Stimulated activated CD4-positive, alpha-beta T cell treated with anti-CD3 and anti-CD28 coated beads, TNF-alpha, amount 100 ng/mL, for 4 hours (primary cell): ENCODE results near the gene FRZB.
"Not testable (repeated sequence)": the region's sequence is repeated elsewhere in the genome, so short reads cannot be mapped to it uniquely, and the experiment has no call there.

Experiments used
- DNase-seq, 3 experiments: peaks; one replicate each; pipeline ENCODE4 v3.0.0-alpha.2; 2020; ENCODE audit warnings: low read depth in 3 of 3

Gene FRZB

GRCh38 chr2:182866461-182867406 lies at the start of gene FRZB:
TSS of gene FRZB (minus strand) at chr2:182866637. CDS start at chr2:182866552, 85 bp downstream.
- no peak for DNase-seq

DNA sequence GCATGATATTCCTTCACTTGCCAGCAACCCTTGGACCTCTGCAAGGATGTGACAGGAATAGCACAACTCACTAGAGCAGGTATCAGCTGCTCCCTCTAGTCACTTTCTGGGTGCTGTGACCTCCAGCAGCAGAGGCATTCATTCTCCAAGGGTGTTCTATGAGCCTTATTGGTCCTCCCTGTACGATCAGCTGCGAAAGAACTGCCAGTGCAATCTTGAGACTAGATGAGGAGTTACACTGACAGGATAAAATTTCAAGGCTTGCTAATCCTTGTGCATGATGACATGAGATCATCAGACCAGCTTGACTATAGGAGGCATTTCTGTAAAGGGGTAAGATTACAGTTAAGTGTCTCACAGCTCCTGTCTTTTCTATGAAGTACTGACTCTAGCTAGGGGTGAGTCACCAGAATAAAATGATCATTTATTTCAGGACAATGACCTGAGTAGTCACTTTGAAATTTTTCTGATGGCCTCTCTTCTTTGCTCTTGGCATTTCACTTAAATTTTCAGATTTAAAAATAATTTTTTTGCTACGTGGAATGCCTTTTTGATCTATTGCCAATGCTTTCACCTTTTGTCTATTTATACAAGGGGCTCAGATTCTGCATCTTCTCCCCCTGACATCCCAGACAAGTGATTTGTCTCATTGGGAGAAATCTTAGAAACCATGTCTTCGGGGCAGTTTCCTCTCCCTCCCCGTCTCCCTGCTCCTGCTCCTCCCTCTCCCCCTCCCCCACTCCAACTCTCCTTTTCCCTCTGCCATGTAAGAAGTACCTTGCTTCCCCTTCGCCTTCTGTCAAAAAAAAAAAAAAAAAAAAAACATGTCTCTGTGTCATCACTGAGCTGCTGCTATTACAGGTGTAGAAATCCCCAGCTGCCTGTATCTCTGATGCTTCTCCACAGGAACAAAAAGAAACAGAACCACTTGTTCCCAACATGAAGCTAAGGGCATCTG lies 49.2 kb upstream of the FRZB start:
- no peak for DNase-seq

GRCh38 chr2:182914852-182915251 lies 48.4 kb upstream of the FRZB start:
- DNase-seq: no peak

DNA sequence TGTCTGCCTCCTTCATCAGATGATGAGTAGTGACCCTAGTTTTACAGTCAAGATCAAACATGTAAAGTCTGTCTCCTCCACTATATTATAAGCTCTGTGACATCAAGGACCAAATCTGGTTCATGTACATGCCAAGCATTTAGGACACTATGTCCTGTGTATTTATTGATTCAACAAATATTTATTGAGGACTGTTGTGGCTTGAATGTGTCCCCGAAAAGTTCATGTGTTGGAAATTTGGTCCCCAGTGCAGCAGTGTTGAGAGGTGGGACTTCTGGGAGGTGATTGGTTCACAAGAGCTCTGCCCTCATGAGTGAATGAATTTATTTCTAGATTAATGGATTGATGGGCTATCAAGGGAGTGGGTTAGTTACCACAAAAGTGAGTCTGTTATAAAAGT lies 46.6 kb upstream of the FRZB start:
- no peak for DNase-seq

GRCh38 chr2:182912518-182912915 lies 46.1 kb upstream of the FRZB start:
- no peak for DNase-seq

GRCh38 chr2:182911813-182912517 lies 45.5 kb upstream of the FRZB start:
- DNase-seq: no peak

GRCh38 chr2:182910965-182911364 lies 44.5 kb upstream of the FRZB start:
- DNase-seq: no peak

DNA sequence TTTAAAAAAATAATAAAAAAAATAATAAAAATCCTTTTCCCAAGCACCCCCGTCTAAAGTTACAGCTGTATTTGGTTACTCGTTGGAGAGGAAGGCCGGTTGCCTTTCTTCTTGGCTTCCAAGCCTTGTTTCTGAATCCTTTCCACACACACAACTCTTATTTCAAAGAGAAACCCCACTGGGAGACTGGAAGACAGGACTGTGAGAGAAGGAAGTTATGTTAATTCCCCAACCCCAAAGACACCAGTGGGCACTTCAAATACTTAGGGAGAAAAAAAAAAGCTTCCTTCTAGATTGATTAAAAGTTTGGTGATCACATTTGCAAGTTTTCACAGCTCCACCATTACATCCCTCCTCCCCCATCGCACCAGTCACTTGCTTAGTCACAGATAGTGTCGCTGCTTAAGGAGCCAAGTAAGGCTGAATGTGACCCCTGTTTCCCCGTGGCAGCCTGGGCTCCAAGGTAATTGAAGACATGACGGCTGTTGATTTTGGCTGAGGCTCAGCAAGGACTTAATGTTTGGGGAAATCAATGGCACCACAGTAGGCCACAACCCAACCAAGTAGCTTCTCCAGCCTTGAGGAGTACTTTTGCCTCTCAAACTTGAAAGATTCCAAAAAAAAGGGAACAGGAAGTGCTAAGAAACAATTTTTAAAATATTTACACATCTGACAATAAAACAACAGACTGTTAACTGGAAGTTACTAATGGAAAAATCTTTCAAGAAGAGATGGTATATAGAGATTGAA lies 40.8 kb upstream of the FRZB start:
- DNase-seq: no peak

- DNase-seq: no peak
Observed at GRCh38 chr2:182906454-182906853, 40.0 kb upstream of the FRZB start.

- no peak for DNase-seq
Observed at GRCh38 chr2:182904844-182905243, 38.4 kb upstream of the FRZB start.

DNA sequence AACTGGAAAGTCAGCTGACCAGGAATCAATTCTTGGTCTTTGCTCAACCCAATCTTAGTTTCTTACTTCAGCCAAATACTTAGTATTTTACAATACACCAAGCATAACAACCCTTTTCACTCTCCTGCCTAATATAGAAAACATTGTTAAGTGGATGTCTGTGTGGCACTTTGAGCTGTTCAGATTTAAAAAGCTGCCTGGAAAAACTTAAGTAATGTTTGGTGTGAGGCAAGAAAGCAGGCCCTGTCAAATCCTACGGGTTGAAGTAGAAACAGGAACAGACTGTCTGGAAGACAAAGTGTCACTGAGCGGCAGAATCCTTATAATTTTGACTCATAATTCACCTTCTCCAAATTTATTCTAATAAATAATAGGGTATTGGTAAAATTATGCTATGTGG lies 37.1 kb upstream of the FRZB start:
- DNase-seq: no peak

DNA sequence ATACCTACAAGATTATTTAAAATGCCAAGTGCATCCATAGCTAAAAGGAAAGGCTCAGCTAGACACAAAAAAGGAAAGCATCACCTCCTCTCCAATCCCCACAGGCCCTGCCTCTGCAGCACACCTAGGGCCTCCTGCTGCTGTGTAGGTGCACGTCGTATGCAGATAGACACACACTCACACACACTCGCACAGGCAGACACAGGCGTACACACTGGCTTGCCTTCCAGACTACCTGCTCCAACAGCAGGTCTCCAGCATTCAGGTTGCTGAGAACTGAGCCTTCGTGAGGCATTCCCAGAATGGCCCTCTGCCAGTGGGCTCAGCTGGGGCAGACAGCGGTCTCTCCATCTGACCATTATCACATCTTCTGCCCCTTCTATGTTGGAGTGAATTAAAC lies 35.3 kb upstream of the FRZB start:
- no peak for DNase-seq

GRCh38 chr2:182898718-182899117 lies 32.3 kb upstream of the FRZB start:
- DNase-seq: no peak

GRCh38 chr2:182897137-182897536 lies 30.7 kb upstream of the FRZB start:
- DNase-seq: no peak

DNA sequence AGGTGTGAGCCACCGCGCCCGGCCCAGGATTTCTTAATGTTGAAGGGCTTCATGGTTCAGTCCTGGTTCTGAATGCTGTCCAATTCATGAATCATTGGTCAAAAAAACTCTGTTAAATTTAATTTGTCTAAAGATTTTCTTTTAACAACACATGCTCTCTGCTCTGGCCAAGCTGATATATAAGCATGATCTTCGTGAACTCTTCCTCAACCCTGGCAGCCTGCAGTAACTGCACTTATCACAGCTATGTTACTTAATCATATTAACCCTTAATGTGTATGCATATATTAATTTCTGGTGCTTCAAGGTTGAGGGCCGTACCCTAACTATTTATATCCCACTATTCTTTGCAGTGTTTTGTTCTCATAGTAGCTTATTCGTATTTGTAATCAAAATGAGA lies 29.4 kb upstream of the FRZB start:
- no peak for DNase-seq

DNA sequence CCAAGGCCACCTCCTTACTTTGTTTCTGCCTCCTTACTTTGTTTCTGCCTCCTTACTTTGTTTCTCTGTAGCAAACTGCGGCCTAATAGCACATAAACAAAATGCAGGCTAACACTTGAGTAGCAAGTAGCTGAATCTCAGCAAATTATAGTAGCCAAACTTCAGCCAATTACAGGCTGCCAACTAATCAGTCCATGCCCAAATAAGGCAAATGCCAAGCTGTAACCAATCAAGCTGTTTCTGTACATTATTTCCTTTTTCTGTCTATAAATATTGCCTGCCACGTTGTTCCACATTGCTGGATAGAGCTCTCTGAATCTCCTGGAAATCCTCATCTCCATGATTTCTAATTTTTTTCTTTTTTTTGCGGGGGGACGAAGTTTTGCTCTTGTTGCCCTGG lies 28.7 kb upstream of the FRZB start:
- no peak for DNase-seq

DNA sequence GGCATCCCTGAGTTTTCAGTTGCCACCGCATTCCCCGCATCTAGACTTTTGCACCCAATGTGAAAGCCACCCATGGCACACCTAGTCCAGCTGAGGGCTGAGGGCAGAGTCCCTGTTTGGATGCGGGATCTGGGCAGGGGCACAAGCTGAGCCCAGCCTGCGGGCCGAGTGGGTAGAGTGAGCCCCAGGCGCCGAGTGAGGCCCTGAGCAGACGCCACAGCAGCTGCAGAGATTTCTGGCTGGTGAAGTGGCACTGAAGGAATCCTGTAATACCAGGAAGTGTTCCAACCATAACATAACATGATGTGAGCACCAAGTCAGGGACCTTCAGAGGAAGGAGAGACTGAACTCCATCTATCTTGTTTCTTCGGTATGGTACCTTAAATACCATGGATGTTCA lies 27.7 kb upstream of the FRZB start:
- DNase-seq: no peak

DNA sequence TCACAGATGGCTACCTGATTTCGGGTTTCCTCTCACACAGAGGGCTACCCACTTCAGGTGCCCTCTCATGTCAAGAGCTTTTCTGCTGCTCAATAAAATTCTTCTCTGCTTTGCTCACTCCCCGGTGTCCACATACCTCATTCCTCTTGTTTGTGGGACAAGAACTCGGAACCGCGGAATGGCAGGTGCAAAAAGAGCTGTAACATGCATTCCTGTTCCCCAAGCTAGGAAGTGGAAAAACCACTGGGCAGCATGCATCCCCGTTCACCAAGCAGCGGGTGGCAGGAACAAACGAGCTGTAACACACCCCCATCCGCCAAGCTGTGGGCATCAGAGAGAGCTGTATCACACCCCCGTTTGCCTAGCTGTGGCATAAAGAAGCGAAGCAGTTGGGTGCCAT lies 27.2 kb upstream of the FRZB start:
- no peak for DNase-seq

DNA sequence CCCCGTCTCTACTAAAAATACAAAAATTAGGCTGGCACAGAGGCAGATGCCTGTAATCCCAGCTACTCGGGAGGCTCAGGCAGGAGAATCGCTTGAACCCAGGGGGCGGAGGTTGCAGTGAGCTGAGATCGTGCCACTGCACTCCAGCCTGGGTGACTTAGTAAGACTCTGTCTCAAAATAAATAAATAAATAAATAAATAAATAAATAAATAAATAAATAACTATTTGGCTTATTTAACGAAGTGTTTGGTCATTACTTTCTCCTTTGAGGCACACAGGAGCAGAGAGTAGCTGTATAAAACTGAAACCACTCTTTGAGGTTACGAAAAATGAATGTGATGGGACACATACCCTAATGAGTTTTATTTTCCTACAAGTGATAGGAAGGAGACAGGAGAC lies 26.6 kb upstream of the FRZB start:
- DNase-seq: not testable (repeated sequence)

DNA sequence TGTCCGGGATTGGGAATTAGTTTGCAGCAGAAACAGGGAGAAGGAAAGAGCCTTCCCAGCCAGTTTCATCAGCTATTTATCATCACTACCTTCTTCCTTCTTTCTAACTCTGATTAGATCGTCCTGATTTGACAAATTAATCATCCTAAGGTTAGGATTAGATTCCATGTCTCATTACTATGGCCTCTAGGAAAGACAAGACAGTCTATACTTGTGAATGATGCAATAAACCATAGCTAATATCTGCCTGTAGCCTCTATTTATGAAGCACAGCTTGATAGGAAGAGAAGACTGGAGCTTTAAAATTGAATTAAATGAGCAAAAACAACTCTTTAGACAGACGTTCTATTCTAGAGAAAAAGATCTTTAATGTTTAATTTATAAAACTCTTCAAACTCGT lies 25.2 kb upstream of the FRZB start:
- DNase-seq: no peak

GRCh38 chr2:182890773-182891378 lies 24.4 kb upstream of the FRZB start:
- DNase-seq: no peak
